Transverse colon (tissue), 4 donors: ENCODE data around the gene TECPR2. TPM values are rescaled to one million over a fixed set of nuclear protein-coding genes. Genes with fewer than 3 reads are reported as not detected.

Experiments used
- DNase-seq: peaks from one replicate; pipeline ENCODE4 v3.0.0-alpha.2; 2019
- H3K27ac ChIP-seq, 4 donors: fragments of 200-600 bp; sonication (generic); 2 replicates each; pipeline ENCODE4 v1.5.1; 2016 to 2018; ENCODE audit warnings: inconsistent platforms in 4 of 4
- H3K27me3 ChIP-seq: fragments of 200-600 bp; sonication (generic); 2 replicates; pipeline ENCODE4 v1.5.1; 2017; ENCODE audit warnings: inconsistent platforms
- H3K36me3 ChIP-seq, 4 donors: fragments of 200-600 bp; sonication (generic); 2 replicates each; pipeline ENCODE4 v1.5.1; 2017 to 2019; ENCODE audit warnings: inconsistent platforms in 4 of 4
- H3K4me1 ChIP-seq, 4 donors: fragments of 200-600 bp; sonication (generic); 2 replicates each; pipeline ENCODE4 v1.5.1; 2017 to 2020; ENCODE audit warnings: inconsistent platforms in 4 of 4
- H3K4me3 ChIP-seq, 4 donors: fragments of 200-600 bp; sonication (generic); 1 replicate in 1 of 4; 2 replicates in 3 of 4; pipeline versions ENCODE4 v1.5.1 to v1.6.1; 2017 to 2019; ENCODE audit warnings: inconsistent platforms in 4 of 4
- H3K9me3 ChIP-seq, 2 donors: fragments of 200-600 bp; sonication (generic); 2 replicates each; pipeline ENCODE4 v1.5.1; 2017 to 2019; ENCODE audit warnings: inconsistent platforms in 2 of 2
- CTCF ChIP-seq, 5 experiments: fragments of 200-600 bp in 3 of 5; fragments of 450-650 bp in 2 of 5; sonication (generic) in 3 of 5; IDR thresholded peaks; 1 replicate in 2 of 5; 2 replicates in 3 of 5; pipeline ENCODE4 v1.5.1; 2016 to 2017; ENCODE audit warnings: antibody characterized with exemption in 5 of 5, inconsistent platforms in 3 of 5, mild to moderate bottlenecking in 2 of 5, moderate library complexity in 1 of 5
- EP300 ChIP-seq: sonication (generic); formaldehyde crosslinking; IDR thresholded peaks from one replicate; pipeline ENCODE4 v1.6.1; 2017; ENCODE audit warnings: antibody characterized with exemption, low read depth
- POLR2A ChIP-seq: fragments of 450-650 bp; IDR thresholded peaks from one replicate; pipeline ENCODE4 v1.6.1; 2016; ENCODE audit warnings: antibody characterized with exemption, mild to moderate bottlenecking, moderate library complexity
- POLR2AphosphoS5 ChIP-seq, 3 donors: sonication (generic); formaldehyde crosslinking; IDR thresholded peaks; one replicate each; pipeline ENCODE4 v1.6.1; 2016; ENCODE audit warnings: antibody characterized with exemption in 3 of 3
- WGBS, 2 donors: methylation state at CpG; one replicate each; pipeline ENCODE4 v1.1.5; 2018; ENCODE audit warnings: low coverage in 1 of 2; 5-methylcytosine and 5-hydroxymethylcytosine counted together
- in situ Hi-C, 4 donors: fragments of 200-750 bp; cut with MboI; loops; one replicate each; pipeline versions ENCODE4 v1.15.0 to v1.15.1; 2017; ENCODE audit warnings: low sequenced_read_pairs in 3 of 4, low pct_ligation_motif_present in 1 of 4, low pct_unique_long_range_greater_than_20kb in 1 of 4
- intact Hi-C: fragments of 100-400 bp; cut with DNase I; formaldehyde crosslinking; loops from one replicate; pipeline ENCODE4 v1.15.1; 2023; ENCODE audit warnings: low total_unique reads
- total RNA-seq, 4 donors: library from RNA; depleted of rRNA; stranded (reverse); fragments of >200 nt; gene quantifications; one replicate each; pipeline ENCODE4 v1.1.0, GENCODE V29; 2016

Gene TECPR2
- total RNA-seq, 4 donors from 2014 or later, result 12.6 to 47.4 (median 17.9) TPM

DNA sequence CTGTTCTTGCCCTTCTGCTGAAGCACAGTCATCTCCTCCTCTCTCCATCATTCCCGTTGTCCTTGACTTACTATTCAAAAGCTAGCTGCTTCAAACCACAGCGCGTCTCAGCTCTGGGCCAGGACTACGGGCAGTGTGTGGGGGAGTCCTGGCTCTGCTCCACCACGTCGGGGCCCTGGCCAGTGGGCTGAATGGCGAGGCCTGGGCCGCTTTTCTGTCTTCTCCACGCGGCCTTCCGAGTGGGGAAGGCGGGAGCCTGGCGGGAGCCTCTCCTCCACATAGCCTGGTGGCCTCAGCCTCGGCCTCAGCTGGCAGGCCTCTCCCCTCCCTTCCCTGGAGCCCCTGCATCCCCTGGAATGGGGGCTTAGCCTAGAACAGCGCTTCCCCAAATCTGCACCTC lies 130.4 kb downstream of the TECPR2 start:
- Histone ChIP-seq H3K4me3 (no peak overlapping the region), H3K4me1 (no peaks in the 10 kb centered on the region), H3K27ac (no peak overlapping the region), H3K36me3 (no peaks in the 10 kb centered on the region), H3K9me3 (no peaks in the 10 kb centered on the region), H3K27me3 (no peaks in the 10 kb centered on the region)
- in situ Hi-C loops, result no loop called here
- DNase-seq, result no peak
- intact Hi-C loops, result no loop called here
- TF ChIP-seq POLR2A, result no peak
- TF ChIP-seq CTCF (IDR thresholded peaks at IDR 0.05), result no peak
- no peak for TF ChIP-seq POLR2AphosphoS5 (IDR thresholded peaks at IDR 0.05)
- TF ChIP-seq EP300, result no peak
- 80 to 88% methylated on average over 1 to 8 of the region's 15 CpGs for WGBS, 2 donors

DNA sequence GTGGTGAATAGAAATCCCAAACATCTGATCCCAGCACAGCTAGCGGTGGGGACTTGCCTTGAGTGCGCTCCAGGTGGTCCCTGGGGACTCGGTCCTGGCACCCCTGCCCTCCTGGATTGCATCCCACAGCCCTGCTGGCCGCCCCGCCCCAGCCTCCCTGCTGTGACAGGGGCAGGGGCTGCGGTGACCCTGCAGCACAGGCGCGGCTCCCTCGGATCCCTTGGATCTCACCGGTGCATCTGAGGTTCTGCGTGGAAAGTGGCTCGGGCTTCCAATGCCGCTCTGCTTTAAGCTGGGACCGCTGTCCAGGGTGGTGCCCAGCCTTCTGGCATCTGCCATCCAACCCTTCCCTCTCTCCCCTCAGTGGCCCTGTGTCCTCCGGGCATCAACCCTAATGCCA lies 130.8 kb downstream of the TECPR2 start:
- WGBS, 2 donors, result 98 to 100% methylated on average over 1 to 14 of the region's 15 CpGs

GRCh38 chr14:102495491-102496330 lies 133.0 kb downstream of the TECPR2 start:
- TF ChIP-seq POLR2AphosphoS5 (IDR thresholded peaks at IDR 0.05) (no peak), POLR2A (no peak), EP300 (no peak), CTCF (IDR thresholded peaks at IDR 0.05) (no peak)
- in situ Hi-C loops, result no loop called here
- Histone ChIP-seq H3K4me3 (no peak overlapping the region), H3K36me3 (no peaks in the 10 kb centered on the region), H3K27ac (no peak overlapping the region), H3K9me3 (no peaks in the 10 kb centered on the region), H3K4me1 (peaks cover 0 to 7% (median 2%) of the 10 kb centered on the region in 4 donors), H3K27me3 (no peaks in the 10 kb centered on the region)
- DNase-seq, result no peak
- 91% methylated on average over 24 of the region's 26 CpGs; no CpG with 5 or more reads in 1 of the 2 donors for WGBS, 2 donors
- intact Hi-C loops, result no loop called here

More for the DNA sequence above, 130.8 kb downstream of the TECPR2 start:
- H3K9me3 ChIP-seq, result no peaks in the 10 kb centered on the region
- no peaks in the 10 kb centered on the region for H3K36me3 ChIP-seq
- H3K4me3 ChIP-seq, result no peak overlapping the region
- TF ChIP-seq EP300, result no peak
- TF ChIP-seq POLR2A, result no peak
- no peak for TF ChIP-seq POLR2AphosphoS5 (IDR thresholded peaks at IDR 0.05)
- no peak for TF ChIP-seq CTCF (IDR thresholded peaks at IDR 0.05)
- H3K27ac ChIP-seq, result no peak overlapping the region
- H3K4me1 ChIP-seq, result no peaks in the 10 kb centered on the region
- DNase-seq, result no peak
- intact Hi-C loops, result no loop called here
- in situ Hi-C loops, result no loop called here
- H3K27me3 ChIP-seq, result no peaks in the 10 kb centered on the region

- in situ Hi-C loops, result no loop called here
- Histone ChIP-seq H3K4me3 (no peak overlapping the region), H3K4me1 (peaks cover 0 to 9% (median 3%) of the 10 kb centered on the region in 4 donors), H3K27ac (no peak overlapping the region), H3K9me3 (no peaks in the 10 kb centered on the region), H3K36me3 (no peaks in the 10 kb centered on the region), H3K27me3 (no peaks in the 10 kb centered on the region)
- no peak for DNase-seq
- intact Hi-C loops, result no loop called here
- WGBS, 2 donors, result 97% methylated on average over 10 of the region's 11 CpGs; no CpG with 5 or more reads in 1 of the 2 donors
- TF ChIP-seq POLR2A (no peak), POLR2AphosphoS5 (IDR thresholded peaks at IDR 0.05) (no peak), CTCF (IDR thresholded peaks at IDR 0.05) (no peak), EP300 (no peak)
Measured at GRCh38 chr14:102496331-102496691, 133.6 kb downstream of the TECPR2 start.
